GM12874 (cell line): ENCODE data around the gene AS3MT.

Experiments
- CTCF ChIP-seq: IDR thresholded peaks from 2 replicates; pipeline ENCODE4 v1.5.1; 2011; ENCODE audit warnings: low read depth, mild to moderate bottlenecking, control low read depth, low read length, moderate library complexity; ENCODE audit not compliant: insufficient read depth

The AS3MT gene

GRCh38 chr10:102919992-102920739 lies 50.9 kb downstream of the AS3MT start:
- no peak for TF ChIP-seq CTCF

- TF ChIP-seq CTCF = no peak
Measured at GRCh38 chr10:102923601-102924000, 54.3 kb downstream of the AS3MT start.

GRCh38 chr10:102926842-102927241 lies 57.6 kb downstream of the AS3MT start:
- TF ChIP-seq CTCF = no peak

- TF ChIP-seq CTCF = no peak
Measured at GRCh38 chr10:102927311-102928010, 58.2 kb downstream of the AS3MT start.

GRCh38 chr10:102930720-102931119 lies 61.5 kb downstream of the AS3MT start:
- no peak for TF ChIP-seq CTCF

GRCh38 chr10:102931643-102932042 lies 62.4 kb downstream of the AS3MT start:
- TF ChIP-seq CTCF = no peak

GRCh38 chr10:102935505-102935904 lies 66.2 kb downstream of the AS3MT start:
- TF ChIP-seq CTCF = no peak
